ENCODE results near the gene MIDN.

MIDN gene

DNA sequence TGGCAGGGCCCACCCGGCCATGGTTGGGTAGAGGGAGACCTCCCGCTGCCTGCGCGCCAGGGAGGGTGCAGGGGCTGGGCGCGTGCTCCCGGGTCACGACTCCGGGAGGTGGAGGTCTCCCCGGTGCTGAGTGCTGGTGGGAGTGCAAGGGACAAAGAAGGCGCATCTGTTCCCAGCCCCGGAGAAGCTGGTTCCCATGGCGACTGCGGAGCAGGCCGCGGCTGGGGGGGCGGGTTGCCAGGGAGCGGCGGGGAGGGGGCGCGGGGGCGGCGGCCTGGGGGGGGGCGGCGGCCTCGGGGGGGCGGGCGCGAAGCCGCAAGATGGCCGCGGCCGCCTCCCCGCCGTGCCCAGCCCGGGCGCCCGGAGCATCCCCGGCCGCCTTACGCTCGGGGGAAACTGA, 11.8 kb upstream of the MIDN start:
- no peaks in the 10 kb centered on the region for H3K9me2 ChIP-seq (replicated peaks; ENCODE audit: control insufficient read depth, low read length)

DNA sequence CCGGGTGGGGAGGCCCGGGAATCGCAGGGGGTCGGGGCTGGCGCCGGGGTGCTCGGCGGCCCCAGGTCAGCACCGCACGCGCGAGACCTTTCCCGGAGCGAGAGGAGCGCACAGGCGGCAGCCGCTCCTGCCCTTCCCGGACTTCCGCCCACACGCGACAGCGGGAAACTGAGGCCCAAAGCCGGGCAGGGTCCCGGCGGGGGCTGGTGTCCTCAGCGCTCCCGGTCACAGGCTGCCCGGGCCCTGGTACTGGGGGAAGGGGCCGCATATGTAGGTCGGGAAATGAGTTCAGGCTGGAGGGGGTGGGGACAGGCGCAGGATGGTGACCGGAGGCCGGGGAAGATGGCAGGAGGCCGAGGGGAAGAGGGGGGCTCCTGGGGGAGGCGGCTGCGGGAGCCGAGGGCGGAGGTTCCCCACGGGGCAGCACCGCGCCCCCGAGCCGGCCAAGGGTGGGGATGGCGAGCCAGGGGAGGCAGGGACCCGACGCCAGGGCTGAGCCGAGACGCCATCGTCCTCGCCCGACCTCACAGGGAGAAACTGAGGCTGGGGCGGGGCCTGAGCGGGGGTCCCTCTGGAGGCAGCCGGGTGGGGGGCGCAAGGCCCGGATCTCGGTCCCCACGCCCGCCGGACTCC, 11.2 kb upstream of the MIDN start:
- peak; percentile 99 for TF ChIP-seq EZH2phosphoT487 (IDR thresholded peaks at IDR 0.05; ENCODE audit: borderline replicate concordance, low read length)
- TF ChIP-seq, protein P1, sequence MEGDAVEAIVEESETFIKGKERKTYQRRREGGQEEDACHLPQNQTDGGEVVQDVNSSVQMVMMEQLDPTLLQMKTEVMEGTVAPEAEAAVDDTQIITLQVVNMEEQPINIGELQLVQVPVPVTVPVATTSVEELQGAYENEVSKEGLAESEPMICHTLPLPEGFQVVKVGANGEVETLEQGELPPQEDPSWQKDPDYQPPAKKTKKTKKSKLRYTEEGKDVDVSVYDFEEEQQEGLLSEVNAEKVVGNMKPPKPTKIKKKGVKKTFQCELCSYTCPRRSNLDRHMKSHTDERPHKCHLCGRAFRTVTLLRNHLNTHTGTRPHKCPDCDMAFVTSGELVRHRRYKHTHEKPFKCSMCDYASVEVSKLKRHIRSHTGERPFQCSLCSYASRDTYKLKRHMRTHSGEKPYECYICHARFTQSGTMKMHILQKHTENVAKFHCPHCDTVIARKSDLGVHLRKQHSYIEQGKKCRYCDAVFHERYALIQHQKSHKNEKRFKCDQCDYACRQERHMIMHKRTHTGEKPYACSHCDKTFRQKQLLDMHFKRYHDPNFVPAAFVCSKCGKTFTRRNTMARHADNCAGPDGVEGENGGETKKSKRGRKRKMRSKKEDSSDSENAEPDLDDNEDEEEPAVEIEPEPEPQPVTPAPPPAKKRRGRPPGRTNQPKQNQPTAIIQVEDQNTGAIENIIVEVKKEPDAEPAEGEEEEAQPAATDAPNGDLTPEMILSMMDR (IDR thresholded peaks at IDR 0.05; ENCODE audit: low read depth, low read length, poor library complexity, severe bottlenecking): no peak
- Histone ChIP-seq H3K4me2 (ENCODE audit: low read length) (peak overlapping the region; percentile 45), H3F3A (ENCODE audit: control insufficient read depth, insufficient read depth) (peaks cover 19% of the 10 kb centered on the region), H3K9me2 (replicated peaks; ENCODE audit: control insufficient read depth, low read length) (no peaks in the 10 kb centered on the region), H4K20me1 (ENCODE audit: control insufficient read depth, insufficient read depth, low read depth, low read length) (no peaks in the 10 kb centered on the region; the same call in 1 of the 2 replicates), H3K4me1 (ENCODE audit: control insufficient read depth, low read length) (peaks cover 27% of the 10 kb centered on the region), H3K4me3 (ENCODE audit: low read length) (peak overlapping the region; percentile 54), H3K27me3 (ENCODE audit: control insufficient read depth, low read length) (peaks cover 35% of the 10 kb centered on the region), H3K79me2 (ENCODE audit: control insufficient read depth, low read length) (peaks cover 12% of the 10 kb centered on the region), H3K27ac (ENCODE audit: low read depth, low read length) (no peak overlapping the region), H3K36me3 (ENCODE audit: control insufficient read depth, low read length) (peaks cover 4% of the 10 kb centered on the region), H3K9me3 (ENCODE audit: control insufficient read depth, insufficient read depth, low read length) (no peaks in the 10 kb centered on the region)

More for the DNA sequence above, 11.8 kb upstream of the MIDN start:
- Histone ChIP-seq H3K4me1 (ENCODE audit: control insufficient read depth, low read length) (peaks cover 27% of the 10 kb centered on the region), H3K4me3 (ENCODE audit: low read length) (no peak overlapping the region), H4K20me1 (ENCODE audit: control insufficient read depth, insufficient read depth, low read depth, low read length) (no peaks in the 10 kb centered on the region; the same call in 1 of the 2 replicates), H3F3A (ENCODE audit: control insufficient read depth, insufficient read depth) (peaks cover 19% of the 10 kb centered on the region), H3K27me3 (ENCODE audit: control insufficient read depth, low read length) (peaks cover 35% of the 10 kb centered on the region), H3K36me3 (ENCODE audit: control insufficient read depth, low read length) (no peaks in the 10 kb centered on the region), H3K79me2 (ENCODE audit: control insufficient read depth, low read length) (peaks cover 6% of the 10 kb centered on the region), H3K27ac (ENCODE audit: low read depth, low read length) (no peak overlapping the region), H3K9me3 (ENCODE audit: control insufficient read depth, insufficient read depth, low read length) (no peaks in the 10 kb centered on the region), H3K4me2 (ENCODE audit: low read length) (no peak overlapping the region)
- TF ChIP-seq EZH2phosphoT487 (IDR thresholded peaks at IDR 0.05; ENCODE audit: borderline replicate concordance, low read length): no peak
- TF ChIP-seq, protein P1 (IDR thresholded peaks at IDR 0.05; ENCODE audit: low read depth, low read length, poor library complexity, severe bottlenecking): no peak

DNA sequence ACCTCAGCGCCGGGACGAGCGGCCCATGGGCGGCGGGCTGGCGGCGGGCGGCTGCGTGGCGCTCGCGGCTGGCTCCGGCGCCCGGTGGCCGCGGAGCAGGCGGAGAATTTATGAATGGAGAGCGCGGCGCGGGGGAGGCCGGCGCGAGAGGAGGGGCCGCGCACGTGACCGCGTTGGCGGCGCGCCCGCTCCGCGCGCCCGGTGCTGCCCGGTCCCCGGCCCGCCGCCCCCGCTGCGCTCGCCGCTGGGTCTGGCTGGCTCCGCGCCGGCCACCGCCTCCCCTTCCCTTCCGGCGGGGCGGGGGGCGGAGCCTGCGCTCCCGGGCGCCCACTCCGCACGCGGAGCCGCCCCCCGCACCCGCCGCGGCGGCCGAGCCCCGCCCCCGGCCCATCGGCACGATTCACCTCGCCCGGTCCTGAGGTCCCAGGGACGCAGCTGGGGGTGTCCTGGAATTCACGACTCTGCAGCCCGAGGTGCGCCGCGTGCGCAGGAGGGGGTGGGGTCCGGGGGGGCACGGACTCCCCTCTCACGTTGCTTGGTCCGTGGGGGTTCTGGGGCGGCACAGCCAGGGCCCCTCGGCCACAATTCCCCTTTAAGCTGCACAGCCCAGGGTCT, 10.5 kb upstream of the MIDN start, which contains the start of gene CBARP:
TSS of gene CBARP (minus strand) at position 252 of the 615 bp plus-strand sequence. CDS start 1,905 bp downstream, outside the sequence.
- Histone ChIP-seq H3F3A (ENCODE audit: control insufficient read depth, insufficient read depth) (peaks cover 14% of the 10 kb centered on the region), H3K4me3 (ENCODE audit: low read length) (peak within 1 kb of the TSS; percentile 54), H3K36me3 (ENCODE audit: control insufficient read depth, low read length) (peaks cover 8% of the 10 kb centered on the region), H3K4me2 (ENCODE audit: low read length) (peak within 1 kb of the TSS; percentile 45), H3K9me3 (ENCODE audit: control insufficient read depth, insufficient read depth, low read length) (no peaks in the 10 kb centered on the region), H3K9me2 (replicated peaks; ENCODE audit: control insufficient read depth, low read length) (no peaks in the 10 kb centered on the region), H3K79me2 (ENCODE audit: control insufficient read depth, low read length) (peaks cover 19% of the 10 kb centered on the region), H3K27me3 (ENCODE audit: control insufficient read depth, low read length) (peaks cover 35% of the 10 kb centered on the region), H4K20me1 (ENCODE audit: control insufficient read depth, insufficient read depth, low read depth, low read length) (no peaks in the 10 kb centered on the region), H3K4me1 (ENCODE audit: control insufficient read depth, low read length) (peaks cover 34% of the 10 kb centered on the region), H3K27ac (ENCODE audit: low read depth, low read length) (no peak within 1 kb of the TSS)
- TF ChIP-seq EZH2phosphoT487 (IDR thresholded peaks at IDR 0.05; ENCODE audit: borderline replicate concordance, low read length): no peak
- TF ChIP-seq, protein P1 (IDR thresholded peaks at IDR 0.05; ENCODE audit: low read depth, low read length, poor library complexity, severe bottlenecking): no peak
